NCI-H748 (cell line): Measurements from ENCODE around the gene UGT1A6.
"Not testable (repeated sequence)": the region's sequence is repeated elsewhere in the genome, so short reads cannot be mapped to it uniquely, and the experiment has no call there.

ENCODE experiments used
- DNase-seq: peaks from one replicate; lab custom pipeline; 2025; ENCODE audit not compliant: unreplicated experiment; lab: John Stamatoyannopoulos, UW

The UGT1A6 gene

GRCh38 chr2:233684640-233685039 lies 8.1 kb upstream of the UGT1A6 start:
- DNase-seq = no peak

- no peak for DNase-seq
These were observed 5.8 kb upstream of the UGT1A6 start for GRCh38 chr2:233686928-233687327.

- no peak for DNase-seq
These were observed 4.3 kb upstream of the UGT1A6 start for GRCh38 chr2:233688341-233688740.

- DNase-seq = no peak
These were observed 3.7 kb upstream of the UGT1A6 start for GRCh38 chr2:233689031-233689430.

- no peak for DNase-seq
These were observed 3.2 kb upstream of the UGT1A6 start for GRCh38 chr2:233689501-233689900.

- no peak for DNase-seq
These were observed 2.2 kb upstream of the UGT1A6 start for GRCh38 chr2:233690444-233690843.

GRCh38 chr2:233691443-233692433 lies 952 bp upstream of the UGT1A6 start:
- no peak for DNase-seq

- no peak for DNase-seq
These were observed 1.3 kb downstream of the UGT1A6 start for GRCh38 chr2:233693963-233694362.

GRCh38 chr2:233698740-233699139 lies 6.0 kb downstream of the UGT1A6 start:
- DNase-seq = no peak

- DNase-seq = no peak
These were observed 6.8 kb downstream of the UGT1A6 start for GRCh38 chr2:233699424-233700027.

- DNase-seq = no peak
These were observed 7.4 kb downstream of the UGT1A6 start for GRCh38 chr2:233700028-233700635.

- not testable (repeated sequence) for DNase-seq
These were observed 8.2 kb downstream of the UGT1A6 start for GRCh38 chr2:233700842-233701241.

GRCh38 chr2:233702238-233702637 lies 9.5 kb downstream of the UGT1A6 start:
- DNase-seq = no peak

GRCh38 chr2:233705911-233706506 lies 13.3 kb downstream of the UGT1A6 start:
- DNase-seq = no peak

GRCh38 chr2:233706720-233707119 lies 14.0 kb downstream of the UGT1A6 start:
- DNase-seq = no peak

GRCh38 chr2:233707940-233708644 lies 15.4 kb downstream of the UGT1A6 start:
- no peak for DNase-seq

GRCh38 chr2:233708942-233709341 lies 16.3 kb downstream of the UGT1A6 start:
- no peak for DNase-seq

- peak; percentile 75 for DNase-seq
These were observed 18.8 kb downstream of the UGT1A6 start for GRCh38 chr2:233711312-233712008.

GRCh38 chr2:233712611-233713261 lies 20.0 kb downstream of the UGT1A6 start, which contains the start of gene UGT1A5:
Gene UGT1A5 (plus strand): TSS chr2:233712907. CDS start chr2:233712992, 85 bp downstream.
- no peak for DNase-seq

GRCh38 chr2:233713262-233713615 lies 20.5 kb downstream of the UGT1A6 start:
- DNase-seq = no peak
